Keratinocyte (primary cell): ENCODE results near the gene BPTF. TPM values are rescaled to one million over a fixed set of nuclear protein-coding genes. Genes with fewer than 3 reads are reported as not detected.

Source experiments
- DNase-seq: peaks from one replicate; pipeline ENCODE4 v3.0.0-alpha.2; 2011; ENCODE audit warnings: low read depth, missing footprints, low spot score
- FAIRE-seq: peaks from 2 replicates; lab custom pipeline; 2011; peaks lifted over from hg19 to GRCh38; lab: Jason Lieb, UNC
- H2AFZ ChIP-seq: 2 replicates; pipeline ENCODE4 v1.6.0; 2012; ENCODE audit warnings: low read length, control low read depth, inconsistent platforms; ENCODE audit not compliant: control insufficient read depth
- H3K27ac ChIP-seq: 2 replicates; pipeline ENCODE4 v1.5.1; 2011; ENCODE audit warnings: low read length; ENCODE audit not compliant: control insufficient read depth, insufficient read depth
- H3K27me3 ChIP-seq: 3 replicates; pipeline ENCODE4 v1.6.0; 2011; ENCODE audit warnings: low read length; ENCODE audit not compliant: control insufficient read depth, insufficient read depth; ENCODE audit errors: extremely low read depth
- H3K36me3 ChIP-seq, 2 experiments: 2 replicates in 1 of 2; 3 replicates in 1 of 2; pipeline ENCODE4 v1.5.1; 2011; ENCODE audit warnings: low read length in 2 of 2, mild to moderate bottlenecking in 1 of 2; ENCODE audit not compliant: control insufficient read depth in 2 of 2, insufficient read depth in 2 of 2; ENCODE audit errors: extremely low read depth in 1 of 2
- H3K4me1 ChIP-seq: 3 replicates; pipeline ENCODE4 v1.5.1; 2011; ENCODE audit warnings: low read length; ENCODE audit not compliant: control insufficient read depth, insufficient read depth; ENCODE audit errors: extremely low read depth
- H3K4me2 ChIP-seq: 3 replicates; pipeline ENCODE4 v1.6.0; 2011; ENCODE audit warnings: low read depth, low read length; ENCODE audit not compliant: control insufficient read depth, insufficient read depth; ENCODE audit errors: extremely low read depth
- H3K4me3 ChIP-seq, 3 experiments: fragments of 200-600 bp in 1 of 3; sonication (generic) in 1 of 3; 2 replicates in 2 of 3; 3 replicates in 1 of 3; pipeline ENCODE4 v1.5.1; 2011 to 2016; ENCODE audit warnings: low read length in 3 of 3, mild to moderate bottlenecking in 3 of 3, control low read depth in 2 of 3, inconsistent platforms in 1 of 3, low read depth in 1 of 3, mixed read lengths in 1 of 3, mixed run types in 1 of 3, moderate library complexity in 1 of 3; ENCODE audit not compliant: control insufficient read depth in 2 of 3, insufficient read depth in 2 of 3; ENCODE audit errors: extremely low read depth in 1 of 3
- H3K79me2 ChIP-seq: 2 replicates; pipeline ENCODE4 v1.6.0; 2012; ENCODE audit warnings: low read length; ENCODE audit not compliant: control insufficient read depth, insufficient read depth
- H3K9ac ChIP-seq: 3 replicates; pipeline ENCODE4 v1.6.0; 2011; ENCODE audit warnings: low read length; ENCODE audit not compliant: control insufficient read depth, insufficient read depth; ENCODE audit errors: extremely low read depth
- H3K9me1 ChIP-seq: 3 replicates; pipeline ENCODE4 v1.6.0; 2011; ENCODE audit warnings: low read length; ENCODE audit not compliant: control insufficient read depth, insufficient read depth; ENCODE audit errors: extremely low read depth
- H3K9me3 ChIP-seq: 2 replicates; pipeline ENCODE4 v1.5.1; 2012; ENCODE audit warnings: low read depth, low read length; ENCODE audit not compliant: control insufficient read depth
- H4K20me1 ChIP-seq: 3 replicates; pipeline ENCODE4 v1.6.0; 2011; ENCODE audit warnings: low read length; ENCODE audit not compliant: control insufficient read depth, insufficient read depth; ENCODE audit errors: extremely low read depth
- CTCF ChIP-seq, 3 experiments: IDR thresholded peaks in 1 of 3; conservative IDR thresholded peaks in 1 of 3; optimal IDR thresholded peaks in 1 of 3; 2 replicates in 2 of 3; 3 replicates in 1 of 3; pipeline versions ENCODE3 to v1.5.1; 2011; ENCODE audit warnings: low read length in 3 of 3, mild to moderate bottlenecking in 3 of 3, moderate library complexity in 2 of 3, control low read depth in 1 of 3, inconsistent platforms in 1 of 3; ENCODE audit not compliant: insufficient read depth in 2 of 3; ENCODE audit errors: extremely low read depth in 1 of 3
- EZH2 ChIP-seq: IDR thresholded peaks from one replicate; pipeline ENCODE4 v1.6.1; 2012; ENCODE audit warnings: inconsistent platforms, mild to moderate bottlenecking, low read length, moderate library complexity
- dilution Hi-C: fragments of 300-500 bp; cut with MboI; formaldehyde crosslinking; loops from one replicate; pipeline ENCODE4 v1.7.0; 2020; ENCODE audit warnings: low sequenced_read_pairs; ENCODE audit not compliant: extremely low pct_ligation_motif_present
- polyA minus RNA-seq, 3 experiments: library from RNA; depleted of rRNA, polyadenylated mRNA; stranded (reverse); fragments of >200 nt; gene quantifications; 1 replicate in 1 of 3; 2 replicates in 1 of 3; 3 replicates in 1 of 3; pipeline ENCODE4 v1.2.3, GENCODE V29; 2011
- polyA plus RNA-seq, 5 experiments: library from polyadenylated mRNA; depleted of rRNA in 3 of 5; stranded (reverse) in 3 of 5; stranded (forward) in 1 of 5; unstranded in 1 of 5; fragments of >200 nt; gene quantifications; 1 replicate in 1 of 5; 2 replicates in 3 of 5; 3 replicates in 1 of 5; pipeline versions ENCODE4 v1.2.1 to v1.2.3, GENCODE V29; 2011 to 2012; ENCODE audit warnings: missing spikeins in 2 of 5, low read depth in 1 of 5, low replicate concordance in 1 of 5

The BPTF gene
- 19.7 to 42.0 TPM (median 28.3 TPM) in 3 replicates for polyA plus RNA-seq
- 92.8 TPM for polyA plus RNA-seq (2011; ENCODE audit: low read depth)
- polyA plus RNA-seq (2011; cell fraction: cytosol; rRNA removed): 17.7 and 27.8 TPM in 2 replicates
- 63.3 and 69.2 TPM in 2 replicates for polyA plus RNA-seq (2011; cell fraction: nucleus; rRNA removed)
- 26.0 and 27.1 TPM in 2 replicates for polyA plus RNA-seq (2012; ENCODE audit: low replicate concordance)
- polyA minus RNA-seq: 57.4 to 108 TPM (median 60.5 TPM) in 3 replicates
- 24.9 TPM for polyA minus RNA-seq (2011; cell fraction: cytosol; rRNA and poly(A)+ RNA removed)
- 54.7 and 106 TPM in 2 replicates for polyA minus RNA-seq (2011; cell fraction: nucleus; rRNA and poly(A)+ RNA removed)

GRCh38 chr17:67824735-67825626 is at the start of gene BPTF:
BPTF (plus strand) TSS chr17:67825503; CDS start chr17:67825725, 222 bp downstream.
- H4K20me1 ChIP-seq: no peaks in the 10 kb centered on the region
- peak within 1 kb of the TSS; percentile 75 for H3K27ac ChIP-seq
- no peak for TF ChIP-seq EZH2
- peak; percentile 79 to 92 (median 80) for TF ChIP-seq CTCF (optimal IDR thresholded peaks at IDR 0.05 in 1 of 3, IDR thresholded peaks at IDR 0.05 in 1 of 3, conservative IDR thresholded peaks at IDR 0.05 in 1 of 3; ENCODE audit: extremely low read depth in 1 of 3, insufficient read depth in 2 of 3, low read length in 3 of 3)
- peak within 1 kb of the TSS; percentile 89 for H3K4me2 ChIP-seq
- dilution Hi-C loops: no loop called here
- H3K4me3 ChIP-seq: peak within 1 kb of the TSS; percentile 82 to 84 (median 82)
- no peak for DNase-seq
- no peaks in the 10 kb centered on the region for H3K27me3 ChIP-seq
- H3K36me3 ChIP-seq: no peaks in the 10 kb centered on the region
- no peak for FAIRE-seq
- H3K79me2 ChIP-seq: peaks cover 36% of the 10 kb centered on the region
- H3K9ac ChIP-seq: peak within 1 kb of the TSS; percentile 88
- H2AFZ ChIP-seq: peak within 1 kb of the TSS; percentile 98
- no peaks in the 10 kb centered on the region for H3K9me3 ChIP-seq
- peaks cover 21% of the 10 kb centered on the region for H3K4me1 ChIP-seq
- H3K9me1 ChIP-seq: no peaks in the 10 kb centered on the region

GRCh38 chr17:67779098-67779672 is 46.1 kb upstream of the BPTF start:
- Histone ChIP-seq H4K20me1 (no peaks in the 10 kb centered on the region), H3K4me1 (peaks cover 3% of the 10 kb centered on the region), H3K9me3 (no peaks in the 10 kb centered on the region), H3K9ac (no peak overlapping the region), H2AFZ (no peak overlapping the region), H3K36me3 (no peaks in the 10 kb centered on the region), H3K4me3 (no peak overlapping the region), H3K4me2 (no peak overlapping the region), H3K27me3 (no peaks in the 10 kb centered on the region), H3K27ac (no peak overlapping the region), H3K9me1 (no peaks in the 10 kb centered on the region), H3K79me2 (no peaks in the 10 kb centered on the region)
- TF ChIP-seq EZH2 (no peak), CTCF (optimal IDR thresholded peaks at IDR 0.05 in 1 of 3, IDR thresholded peaks at IDR 0.05 in 1 of 3, conservative IDR thresholded peaks at IDR 0.05 in 1 of 3; ENCODE audit: extremely low read depth in 1 of 3, insufficient read depth in 2 of 3, low read length in 3 of 3) (peak; percentile 57 to 65 (median 57))
- dilution Hi-C loops: no loop called here
- DNase-seq (no peak), FAIRE-seq (no peak)
